ENCODE measurements around the gene OR4A5.
"Not testable (repeated sequence)": the region's sequence is repeated elsewhere in the genome, so short reads cannot be mapped to it uniquely, and the experiment has no call there.

The OR4A5 gene, protein sequence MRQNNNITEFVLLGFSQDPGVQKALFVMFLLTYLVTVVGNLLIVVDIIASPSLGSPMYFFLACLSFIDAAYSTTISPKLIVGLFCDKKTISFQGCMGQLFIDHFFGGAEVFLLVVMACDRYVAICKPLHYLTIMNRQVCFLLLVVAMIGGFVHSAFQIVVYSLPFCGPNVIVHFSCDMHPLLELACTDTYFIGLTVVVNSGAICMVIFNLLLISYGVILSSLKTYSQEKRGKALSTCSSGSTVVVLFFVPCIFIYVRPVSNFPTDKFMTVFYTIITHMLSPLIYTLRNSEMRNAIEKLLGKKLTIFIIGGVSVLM

DNA sequence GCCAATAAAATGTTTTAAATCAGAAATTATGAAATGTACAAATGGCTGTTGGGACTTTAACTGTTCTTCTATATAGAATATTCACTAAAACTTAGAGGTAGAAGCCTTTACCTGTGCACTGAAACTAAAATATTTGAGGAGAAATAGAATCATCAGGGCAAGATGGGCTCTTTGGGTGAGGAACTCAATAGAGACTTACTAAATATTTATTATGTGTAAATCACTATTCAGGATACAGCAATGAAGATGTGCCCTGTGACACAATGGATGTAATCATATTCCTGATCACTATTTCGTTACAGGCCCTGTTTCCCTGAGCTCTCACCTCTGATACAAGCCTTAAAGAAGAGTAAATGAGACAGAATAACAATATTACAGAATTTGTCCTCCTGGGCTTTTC is at the start of gene OR4A5:
OR4A5 (plus strand) TSS at position 301 of the 400 bp plus-strand sequence; CDS start at position 354, 53 bp downstream.
- DNase-seq: not testable (repeated sequence)

DNA sequence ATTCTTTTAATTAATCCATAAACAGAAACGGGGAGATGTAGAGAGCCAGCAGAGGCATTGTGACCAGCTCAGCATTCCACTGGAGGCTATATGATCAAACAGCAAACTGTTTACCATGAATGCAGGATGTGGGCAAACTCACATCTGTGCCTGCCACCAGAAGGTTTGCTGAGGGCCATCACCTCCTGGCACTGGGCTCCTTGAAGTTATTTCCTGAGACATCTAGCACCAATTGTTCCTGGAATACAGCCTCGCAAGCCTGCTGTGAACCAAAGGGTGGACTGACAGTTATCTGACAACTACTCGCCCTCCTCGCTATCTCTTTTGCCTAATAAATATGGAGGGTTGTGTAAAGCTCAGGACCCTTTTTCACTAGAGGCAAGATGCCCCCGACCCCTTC is 13.5 kb downstream of the OR4A5 start:
- DNase-seq: not testable (repeated sequence)
